Measurements from ENCODE around the gene SELENOP. TPM values are rescaled to one million over a fixed set of nuclear protein-coding genes. Genes with fewer than 3 reads are reported as not detected.

SELENOP gene
- total RNA-seq, 1 experiment from 2014 or later, result 1.9 TPM

DNA sequence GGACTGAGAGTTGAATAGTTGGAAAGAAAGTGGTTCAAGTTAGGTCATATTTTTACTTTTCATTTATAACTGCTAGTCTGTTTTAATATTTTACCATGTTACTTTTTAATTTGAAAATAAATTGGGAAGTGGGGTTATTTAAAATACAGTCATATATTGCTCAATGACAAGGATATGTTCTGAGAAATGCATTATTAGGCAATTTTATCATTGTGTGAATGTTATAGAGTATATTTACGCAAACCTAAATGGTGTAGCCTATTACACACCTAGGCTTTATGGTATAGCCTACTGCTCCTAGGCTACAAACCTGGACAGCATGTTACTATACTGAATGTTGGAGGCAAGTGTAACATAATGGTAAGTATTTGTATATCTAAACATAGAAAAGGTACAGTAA, 49.9 kb downstream of the SELENOP start:
- ChIA-PET CTCF (no interaction called here), POLR2A (ENCODE audit: low non-redundant PET) (no interaction called here)
- no peak for DNase-seq (ENCODE audit: low spot score)
- intact Hi-C loops (cut with micrococcal nuclease; ENCODE audit: unreplicated experiment), result no loop called here
- H3K36me3 ChIP-seq (ENCODE audit: insufficient read depth, low read length, poor library complexity, severe bottlenecking), result no peaks in the 10 kb centered on the region
- no peak for TF ChIP-seq EZH2 (IDR thresholded peaks at IDR 0.05; ENCODE audit: borderline replicate concordance, low read depth, low read length, poor library complexity, severe bottlenecking)
- TF ChIP-seq, protein P1, sequence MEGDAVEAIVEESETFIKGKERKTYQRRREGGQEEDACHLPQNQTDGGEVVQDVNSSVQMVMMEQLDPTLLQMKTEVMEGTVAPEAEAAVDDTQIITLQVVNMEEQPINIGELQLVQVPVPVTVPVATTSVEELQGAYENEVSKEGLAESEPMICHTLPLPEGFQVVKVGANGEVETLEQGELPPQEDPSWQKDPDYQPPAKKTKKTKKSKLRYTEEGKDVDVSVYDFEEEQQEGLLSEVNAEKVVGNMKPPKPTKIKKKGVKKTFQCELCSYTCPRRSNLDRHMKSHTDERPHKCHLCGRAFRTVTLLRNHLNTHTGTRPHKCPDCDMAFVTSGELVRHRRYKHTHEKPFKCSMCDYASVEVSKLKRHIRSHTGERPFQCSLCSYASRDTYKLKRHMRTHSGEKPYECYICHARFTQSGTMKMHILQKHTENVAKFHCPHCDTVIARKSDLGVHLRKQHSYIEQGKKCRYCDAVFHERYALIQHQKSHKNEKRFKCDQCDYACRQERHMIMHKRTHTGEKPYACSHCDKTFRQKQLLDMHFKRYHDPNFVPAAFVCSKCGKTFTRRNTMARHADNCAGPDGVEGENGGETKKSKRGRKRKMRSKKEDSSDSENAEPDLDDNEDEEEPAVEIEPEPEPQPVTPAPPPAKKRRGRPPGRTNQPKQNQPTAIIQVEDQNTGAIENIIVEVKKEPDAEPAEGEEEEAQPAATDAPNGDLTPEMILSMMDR (conservative IDR thresholded peaks at IDR 0.05; ENCODE audit: low read depth, low read length), result no peak
- H3K9me3 ChIP-seq (ENCODE audit: low read depth, low read length, poor library complexity, severe bottlenecking), result no peaks in the 10 kb centered on the region
- H3K27me3 ChIP-seq (replicated peaks; ENCODE audit: insufficient read depth, low read depth, low read length, poor library complexity), result no peaks in the 10 kb centered on the region
- no peak overlapping the region for H3K27ac ChIP-seq (ENCODE audit: low read depth, low read length, poor library complexity, severe bottlenecking)
- no peaks in the 10 kb centered on the region for H3K4me1 ChIP-seq (ENCODE audit: insufficient read depth, low read length, poor library complexity, severe bottlenecking)
- no TSS peak for BruUV-seq (replicated peaks)
- no peak overlapping the region for H3K4me3 ChIP-seq (ENCODE audit: low read depth, low read length, poor library complexity, severe bottlenecking)

GRCh38 chr5:42760426-42760825, 51.3 kb downstream of the SELENOP start:
- no peaks in the 10 kb centered on the region for H3K9me3 ChIP-seq (ENCODE audit: low read depth, low read length, poor library complexity, severe bottlenecking)
- intact Hi-C loops (cut with micrococcal nuclease; ENCODE audit: unreplicated experiment), result no loop called here
- no peak overlapping the region for H3K27ac ChIP-seq (ENCODE audit: low read depth, low read length, poor library complexity, severe bottlenecking)
- no peaks in the 10 kb centered on the region for H3K27me3 ChIP-seq (replicated peaks; ENCODE audit: insufficient read depth, low read depth, low read length, poor library complexity)
- TF ChIP-seq, protein P1 (conservative IDR thresholded peaks at IDR 0.05; ENCODE audit: low read depth, low read length), result no peak
- TF ChIP-seq EZH2 (IDR thresholded peaks at IDR 0.05; ENCODE audit: borderline replicate concordance, low read depth, low read length, poor library complexity, severe bottlenecking), result no peak
- ChIA-PET POLR2A (ENCODE audit: low non-redundant PET) (no interaction called here), CTCF (no interaction called here)
- no peaks in the 10 kb centered on the region for H3K36me3 ChIP-seq (ENCODE audit: insufficient read depth, low read length, poor library complexity, severe bottlenecking)
- no peak overlapping the region for H3K4me3 ChIP-seq (ENCODE audit: low read depth, low read length, poor library complexity, severe bottlenecking)
- no peak for DNase-seq (ENCODE audit: low spot score)
- no TSS peak for BruUV-seq (replicated peaks)
- H3K4me1 ChIP-seq (ENCODE audit: insufficient read depth, low read length, poor library complexity, severe bottlenecking), result no peaks in the 10 kb centered on the region

DNA sequence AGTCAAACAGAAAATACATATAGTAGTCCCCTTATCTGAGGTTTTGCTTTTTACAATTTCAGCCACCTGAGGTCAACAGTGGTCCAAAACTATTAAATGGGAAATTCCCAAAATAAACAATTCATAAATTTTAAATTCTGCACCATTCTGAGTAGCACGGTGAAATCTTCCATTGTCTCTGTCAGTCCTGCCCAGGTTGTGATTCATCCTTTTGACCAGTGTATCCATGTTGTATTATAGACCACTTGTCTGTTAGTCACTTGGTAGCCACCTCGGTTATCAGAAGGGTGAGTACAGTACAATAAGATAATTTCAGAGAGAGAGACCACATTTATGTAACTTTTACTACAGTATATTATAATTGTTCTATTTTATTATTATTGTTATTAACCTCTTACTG, 52.2 kb downstream of the SELENOP start:
- Histone ChIP-seq H3K9me3 (ENCODE audit: low read depth, low read length, poor library complexity, severe bottlenecking) (no peaks in the 10 kb centered on the region), H3K36me3 (ENCODE audit: insufficient read depth, low read length, poor library complexity, severe bottlenecking) (no peaks in the 10 kb centered on the region), H3K27me3 (replicated peaks; ENCODE audit: insufficient read depth, low read depth, low read length, poor library complexity) (no peaks in the 10 kb centered on the region), H3K27ac (ENCODE audit: low read depth, low read length, poor library complexity, severe bottlenecking) (no peak overlapping the region), H3K4me3 (ENCODE audit: low read depth, low read length, poor library complexity, severe bottlenecking) (no peak overlapping the region), H3K4me1 (ENCODE audit: insufficient read depth, low read length, poor library complexity, severe bottlenecking) (no peaks in the 10 kb centered on the region)
- BruUV-seq (replicated peaks), result no TSS peak
- DNase-seq (ENCODE audit: low spot score), result no peak
- TF ChIP-seq, protein P1 (conservative IDR thresholded peaks at IDR 0.05; ENCODE audit: low read depth, low read length), result no peak
- intact Hi-C loops (cut with micrococcal nuclease; ENCODE audit: unreplicated experiment), result no loop called here
- ChIA-PET CTCF (no interaction called here), POLR2A (ENCODE audit: low non-redundant PET) (no interaction called here)
